HG02970 (cell line): ENCODE results near the gene C2CD4A.

Experiments
- ATAC-seq: cut with Tn5 transposase; IDR thresholded peaks from one replicate; pipeline ENCODE4 v1.9.1; 2021; ENCODE audit warnings: mild to moderate bottlenecking, moderate library complexity, moderate number of reproducible peaks; ENCODE audit not compliant: unreplicated experiment, low FRiP score

C2CD4A gene

GRCh38 chr15:62059108-62059815, 7.5 kb upstream of the C2CD4A start:
- no peak for ATAC-seq

GRCh38 chr15:62059816-62060112, 7.0 kb upstream of the C2CD4A start:
- peak; percentile 57 for ATAC-seq

- peak; percentile 89 for ATAC-seq
Measured at GRCh38 chr15:62060113-62060895, 6.5 kb upstream of the C2CD4A start, which contains the start of gene VPS13C. VPS13C (minus strand) TSS chr15:62060447; CDS start chr15:62060374, 73 bp downstream.

GRCh38 chr15:62060896-62061280, 5.9 kb upstream of the C2CD4A start:
- peak; percentile 3 for ATAC-seq

GRCh38 chr15:62063825-62064635, 2.7 kb upstream of the C2CD4A start:
- no peak for ATAC-seq

GRCh38 chr15:62067448-62068044, 769 bp downstream of the C2CD4A start:
- ATAC-seq, result no peak

- no peak for ATAC-seq
Measured at GRCh38 chr15:62068071-62068809, 1.5 kb downstream of the C2CD4A start.

- no peak for ATAC-seq
Measured at GRCh38 chr15:62068810-62069167, 2.0 kb downstream of the C2CD4A start.

GRCh38 chr15:62069551-62069950, 2.8 kb downstream of the C2CD4A start:
- no peak for ATAC-seq

- no peak for ATAC-seq
Measured at GRCh38 chr15:62071711-62072308, 5.0 kb downstream of the C2CD4A start.

- ATAC-seq, result no peak
Measured at GRCh38 chr15:62075595-62076277, 9.0 kb downstream of the C2CD4A start.

GRCh38 chr15:62079594-62079993, 12.8 kb downstream of the C2CD4A start:
- no peak for ATAC-seq

- ATAC-seq, result no peak
Measured at GRCh38 chr15:62083194-62084154, 16.7 kb downstream of the C2CD4A start.

- ATAC-seq, result no peak
Measured at GRCh38 chr15:62085740-62086139, 19.0 kb downstream of the C2CD4A start.

GRCh38 chr15:62087671-62088352, 21.0 kb downstream of the C2CD4A start:
- no peak for ATAC-seq

- no peak for ATAC-seq
Measured at GRCh38 chr15:62088353-62088693, 21.5 kb downstream of the C2CD4A start.

- ATAC-seq, result no peak
Measured at GRCh38 chr15:62089616-62090015, 22.8 kb downstream of the C2CD4A start.

- no peak for ATAC-seq
Measured at GRCh38 chr15:62090988-62091387, 24.2 kb downstream of the C2CD4A start.
